WTC11 (cell line): Measurements from ENCODE around the gene PLXNA1. TPM values are rescaled to one million over a fixed set of nuclear protein-coding genes. Genes with fewer than 3 reads are reported as not detected.

ENCODE experiments used
- ATAC-seq: fragments of 200-7000 bp; cut with Tn5 transposase; 2 replicates; pipeline ENCODE4 v1.10.0; 2021; ENCODE audit warnings: mild to moderate bottlenecking, moderate library complexity
- CTCF ChIA-PET: fragments of 300-600 bp; sonication (Branson Sonifier 250); formaldehyde crosslinking; loops from one replicate; lab custom pipeline; 2021; ENCODE audit warnings: antibody characterized with exemption; lab: Charles Lee
- POLR2A ChIA-PET: fragments of 350-600 bp; sonication (Branson Sonifier 250); formaldehyde crosslinking; loops from one replicate; lab custom pipeline; 2021; ENCODE audit warnings: antibody characterized with exemption; lab: Charles Lee
- DNase-seq: peaks from one replicate; pipeline ENCODE4 v3.0.0; 2021; ENCODE audit warnings: low spot score
- H3K27ac Mint-ChIP-seq: 2 replicates; pipeline ENCODE4 v1.8.0; 2021; ENCODE audit warnings: mixed read lengths
- H3K27me3 Mint-ChIP-seq: 2 replicates; pipeline ENCODE4 v1.8.0; 2021; ENCODE audit warnings: low read depth, mild to moderate bottlenecking, moderate library complexity, mixed read lengths
- H3K36me3 Mint-ChIP-seq: 2 replicates; pipeline ENCODE4 v1.8.0; 2021; ENCODE audit warnings: mixed read lengths
- H3K4me1 Mint-ChIP-seq: 2 replicates; pipeline ENCODE4 v1.8.0; 2022; ENCODE audit warnings: mixed read lengths
- H3K4me3 Mint-ChIP-seq: 2 replicates; pipeline ENCODE4 v1.8.0; 2021; ENCODE audit warnings: mild to moderate bottlenecking, moderate library complexity, mixed read lengths
- H3K9me3 Mint-ChIP-seq: 2 replicates; pipeline ENCODE4 v1.8.0; 2021; ENCODE audit warnings: mixed read lengths
- ATF1 ChIP-seq: sonication (generic); formaldehyde crosslinking; IDR thresholded peaks from 2 replicates; pipeline ENCODE4 v1.8.1; 2023; ENCODE audit warnings: mild to moderate bottlenecking, moderate library complexity, missing genetic modification reagents
- ATF2 ChIP-seq: sonication (generic); formaldehyde crosslinking; IDR thresholded peaks from 2 replicates; pipeline ENCODE4 v1.8.1; 2022; ENCODE audit warnings: low read depth, missing genetic modification reagents, borderline replicate concordance
- EMX1 ChIP-seq: fragments of 250-450 bp; sonication (Bioruptor Pico); IDR thresholded peaks from 2 replicates; pipeline ENCODE4 v1.8.0; 2021; ENCODE audit warnings: mild to moderate bottlenecking
- FOXP1 ChIP-seq: sonication (generic); formaldehyde crosslinking; IDR thresholded peaks from 2 replicates; pipeline ENCODE4 v1.8.0; 2022; ENCODE audit warnings: missing genetic modification reagents, mild to moderate bottlenecking, moderate library complexity, borderline replicate concordance
- GABPB1 ChIP-seq: sonication (generic); formaldehyde crosslinking; IDR thresholded peaks from 2 replicates; pipeline ENCODE4 v1.8.1; 2023; ENCODE audit warnings: mild to moderate bottlenecking, missing genetic modification reagents
- IRF1 ChIP-seq: sonication (generic); formaldehyde crosslinking; IDR thresholded peaks from 2 replicates; pipeline ENCODE4 v1.8.0; 2023; ENCODE audit warnings: missing genetic modification reagents
- IRF2 ChIP-seq: sonication (generic); formaldehyde crosslinking; IDR thresholded peaks from 2 replicates; pipeline ENCODE4 v1.8.0; 2022; ENCODE audit warnings: low read depth, missing genetic modification reagents, borderline replicate concordance
- JUN ChIP-seq: sonication (generic); formaldehyde crosslinking; IDR thresholded peaks from 2 replicates; pipeline ENCODE4 v1.8.0; 2023; ENCODE audit warnings: mild to moderate bottlenecking, missing genetic modification reagents
- KAT7 ChIP-seq: sonication (generic); formaldehyde crosslinking; IDR thresholded peaks from 2 replicates; pipeline ENCODE4 v1.8.1; 2023; ENCODE audit warnings: missing genetic modification reagents, mild to moderate bottlenecking, borderline replicate concordance
- NR1H2 ChIP-seq: sonication (generic); formaldehyde crosslinking; IDR thresholded peaks from 2 replicates; pipeline ENCODE4 v1.9.0; 2021; ENCODE audit warnings: mild to moderate bottlenecking, moderate library complexity, missing genetic modification reagents
- PREB ChIP-seq: sonication (generic); formaldehyde crosslinking; IDR thresholded peaks from 2 replicates; pipeline ENCODE4 v1.8.1; 2022; ENCODE audit warnings: mild to moderate bottlenecking, missing genetic modification reagents, moderate library complexity, borderline replicate concordance
- RELA ChIP-seq: sonication (generic); formaldehyde crosslinking; IDR thresholded peaks from 2 replicates; pipeline ENCODE4 v1.8.1; 2022; ENCODE audit warnings: missing genetic modification reagents, mild to moderate bottlenecking, borderline replicate concordance
- TEAD1 ChIP-seq: sonication (generic); formaldehyde crosslinking; IDR thresholded peaks from 2 replicates; pipeline ENCODE4 v1.8.0; 2022; ENCODE audit warnings: mild to moderate bottlenecking, missing genetic modification reagents
- TEAD4 ChIP-seq: sonication (generic); formaldehyde crosslinking; IDR thresholded peaks from 2 replicates; pipeline ENCODE4 v1.8.0; 2022; ENCODE audit warnings: mild to moderate bottlenecking, missing genetic modification reagents
- ZBTB43 ChIP-seq: sonication (generic); formaldehyde crosslinking; IDR thresholded peaks from 2 replicates; pipeline ENCODE4 v1.8.1; 2023; ENCODE audit warnings: mild to moderate bottlenecking, missing genetic modification reagents
- ZNF232 ChIP-seq: sonication (generic); formaldehyde crosslinking; IDR thresholded peaks from 2 replicates; pipeline ENCODE4 v1.8.0; 2022; ENCODE audit warnings: mild to moderate bottlenecking, missing genetic modification reagents
- ZNF263 ChIP-seq: sonication (generic); formaldehyde crosslinking; IDR thresholded peaks from 2 replicates; pipeline ENCODE4 v1.8.1; 2022; ENCODE audit warnings: low read depth, mild to moderate bottlenecking, moderate library complexity, missing genetic modification reagents
- ZNF281 ChIP-seq: sonication (generic); formaldehyde crosslinking; IDR thresholded peaks from 2 replicates; pipeline ENCODE4 v1.8.0; 2023; ENCODE audit warnings: mild to moderate bottlenecking, missing genetic modification reagents
- ZNF396 ChIP-seq: fragments of 250-450 bp; sonication (Bioruptor Pico); IDR thresholded peaks from 2 replicates; pipeline ENCODE4 v1.8.0; 2021; ENCODE audit warnings: mild to moderate bottlenecking, moderate library complexity, borderline replicate concordance
- ZNF512 ChIP-seq: sonication (generic); formaldehyde crosslinking; IDR thresholded peaks from 2 replicates; pipeline ENCODE4 v1.8.1; 2022; ENCODE audit warnings: missing genetic modification reagents, borderline replicate concordance
- total RNA-seq: library from RNA; stranded (reverse); gene quantifications from 3 replicates; pipeline ENCODE4 v1.2.3, GENCODE V29; 2021
- TF ChIP-seq, protein P1 (sequence below): sonication (generic); formaldehyde crosslinking; IDR thresholded peaks from 2 replicates; pipeline ENCODE4 v1.8.0; 2022; ENCODE audit warnings: missing genetic modification reagents

Gene PLXNA1
- total RNA-seq, 1 experiment from 2014 or later, result 53.8 TPM

GRCh38 chr3:127016461-127016860 lies 33.5 kb downstream of the PLXNA1 start:
- ATAC-seq (no peak), DNase-seq (no peak)
- Mint-ChIP-seq H3K9me3 (no peaks in the 10 kb centered on the region), H3K36me3 (peaks cover 26% of the 10 kb centered on the region; the same call in 1 of the 2 replicates), H3K4me1 (no peaks in the 10 kb centered on the region), H3K4me3 (no peak overlapping the region), H3K27me3 (no peaks in the 10 kb centered on the region), H3K27ac (no peak overlapping the region)
- ChIA-PET POLR2A (no interaction called here), CTCF (interaction anchor here (0.7 kb wide), 1 partner anchor 16 kb away, joined by 3 read pairs; no protein-coding TSS in a partner anchor)
- TF ChIP-seq ZNF512 (CRISPR knock-in tag) (no peak), EMX1 (CRISPR knock-in tag) (no peak), ZNF281 (no peak), KAT7 (CRISPR knock-in tag) (no peak), PREB (CRISPR knock-in tag) (no peak), ZBTB43 (CRISPR knock-in tag) (no peak), RELA (CRISPR knock-in tag) (no peak), ZNF263 (CRISPR knock-in tag) (no peak), TEAD1 (no peak), ZNF232 (CRISPR knock-in tag) (no peak), FOXP1 (CRISPR knock-in tag) (no peak), ATF2 (no peak), GABPB1 (CRISPR knock-in tag) (no peak), JUN (no peak)

GRCh38 chr3:127017229-127017628 lies 34.3 kb downstream of the PLXNA1 start:
- H3K27me3 Mint-ChIP-seq, result no peaks in the 10 kb centered on the region
- ChIA-PET CTCF (interaction anchor here (1.2 kb wide), 1 partner anchor 439 kb away, joined by 3 read pairs; no protein-coding TSS in a partner anchor), POLR2A (no interaction called here)
- ATAC-seq, result no peak
- DNase-seq, result no peak
- H3K9me3 Mint-ChIP-seq, result no peaks in the 10 kb centered on the region
- no peaks in the 10 kb centered on the region for H3K4me1 Mint-ChIP-seq
- peaks cover 26% of the 10 kb centered on the region for H3K36me3 Mint-ChIP-seq
- no peak overlapping the region for H3K27ac Mint-ChIP-seq
- H3K4me3 Mint-ChIP-seq, result no peak overlapping the region
- TF ChIP-seq RELA (CRISPR knock-in tag) (no peak), TEAD4 (CRISPR knock-in tag) (no peak), ATF1 (no peak), NR1H2 (CRISPR knock-in tag) (no peak), IRF1 (CRISPR knock-in tag) (no peak), ZNF396 (CRISPR knock-in tag) (no peak), IRF2 (CRISPR knock-in tag) (no peak)
- TF ChIP-seq, protein P1, sequence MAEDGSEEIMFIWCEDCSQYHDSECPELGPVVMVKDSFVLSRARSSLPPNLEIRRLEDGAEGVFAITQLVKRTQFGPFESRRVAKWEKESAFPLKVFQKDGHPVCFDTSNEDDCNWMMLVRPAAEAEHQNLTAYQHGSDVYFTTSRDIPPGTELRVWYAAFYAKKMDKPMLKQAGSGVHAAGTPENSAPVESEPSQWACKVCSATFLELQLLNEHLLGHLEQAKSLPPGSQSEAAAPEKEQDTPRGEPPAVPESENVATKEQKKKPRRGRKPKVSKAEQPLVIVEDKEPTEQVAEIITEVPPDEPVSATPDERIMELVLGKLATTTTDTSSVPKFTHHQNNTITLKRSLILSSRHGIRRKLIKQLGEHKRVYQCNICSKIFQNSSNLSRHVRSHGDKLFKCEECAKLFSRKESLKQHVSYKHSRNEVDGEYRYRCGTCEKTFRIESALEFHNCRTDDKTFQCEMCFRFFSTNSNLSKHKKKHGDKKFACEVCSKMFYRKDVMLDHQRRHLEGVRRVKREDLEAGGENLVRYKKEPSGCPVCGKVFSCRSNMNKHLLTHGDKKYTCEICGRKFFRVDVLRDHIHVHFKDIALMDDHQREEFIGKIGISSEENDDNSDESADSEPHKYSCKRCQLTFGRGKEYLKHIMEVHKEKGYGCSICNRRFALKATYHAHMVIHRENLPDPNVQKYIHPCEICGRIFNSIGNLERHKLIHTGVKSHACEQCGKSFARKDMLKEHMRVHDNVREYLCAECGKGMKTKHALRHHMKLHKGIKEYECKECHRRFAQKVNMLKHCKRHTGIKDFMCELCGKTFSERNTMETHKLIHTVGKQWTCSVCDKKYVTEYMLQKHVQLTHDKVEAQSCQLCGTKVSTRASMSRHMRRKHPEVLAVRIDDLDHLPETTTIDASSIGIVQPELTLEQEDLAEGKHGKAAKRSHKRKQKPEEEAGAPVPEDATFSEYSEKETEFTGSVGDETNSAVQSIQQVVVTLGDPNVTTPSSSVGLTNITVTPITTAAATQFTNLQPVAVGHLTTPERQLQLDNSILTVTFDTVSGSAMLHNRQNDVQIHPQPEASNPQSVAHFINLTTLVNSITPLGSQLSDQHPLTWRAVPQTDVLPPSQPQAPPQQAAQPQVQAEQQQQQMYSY (CRISPR knock-in tag), result no peak
